ENCODE data around the gene COL13A1.

The COL13A1 gene

GRCh38 chr10:69893271-69893900, 91.7 kb downstream of the COL13A1 start:
- no peak for TF ChIP-seq POLR2A (IDR thresholded peaks at IDR 0.05; ENCODE audit: low read depth, low read length)
- no peak for FAIRE-seq
- no peak for DNase-seq (ENCODE audit: insufficient read length, low spot score)

- no peak for FAIRE-seq
- DNase-seq (ENCODE audit: insufficient read length, low spot score), result no peak
- TF ChIP-seq POLR2A (IDR thresholded peaks at IDR 0.05; ENCODE audit: low read depth, low read length), result no peak
Measured at GRCh38 chr10:69894156-69894555, 92.5 kb downstream of the COL13A1 start.

GRCh38 chr10:69895759-69896158, 94.1 kb downstream of the COL13A1 start:
- DNase-seq (ENCODE audit: insufficient read length, low spot score), result no peak
- no peak for FAIRE-seq
- no peak for TF ChIP-seq POLR2A (IDR thresholded peaks at IDR 0.05; ENCODE audit: low read depth, low read length)

DNA sequence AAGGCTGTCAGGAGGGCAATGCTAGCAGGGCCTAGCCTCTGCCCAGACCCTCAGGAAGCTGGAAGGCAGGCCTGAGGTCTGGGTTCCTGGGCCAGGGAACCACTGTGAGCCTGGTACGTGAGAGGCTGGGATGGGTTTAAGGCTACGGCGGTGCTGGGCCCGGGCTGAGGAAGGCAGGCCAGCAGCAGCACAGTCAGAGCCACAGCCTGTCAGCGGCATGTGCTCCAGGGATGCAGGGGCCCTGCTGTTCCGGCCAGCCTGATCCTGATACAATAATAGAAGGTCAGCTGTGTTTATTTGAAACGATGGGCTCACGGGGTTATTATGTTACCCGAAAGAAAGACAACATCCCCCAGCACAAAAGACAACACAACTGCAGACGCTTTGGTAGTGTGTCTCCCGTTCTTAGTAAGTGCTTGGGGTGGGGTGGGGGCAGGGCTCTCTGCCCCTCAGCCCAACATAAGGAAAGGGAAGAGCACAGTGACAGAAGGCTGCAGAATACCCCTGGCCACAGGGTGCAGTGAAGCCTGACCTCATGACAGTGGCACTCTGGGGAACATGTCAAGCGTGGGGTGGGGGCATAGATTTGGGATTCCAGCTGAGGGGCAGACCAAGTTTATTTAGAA, 95.0 kb downstream of the COL13A1 start:
- no peak for DNase-seq (ENCODE audit: insufficient read length, low spot score)
- FAIRE-seq, result no peak
- no peak for TF ChIP-seq POLR2A (IDR thresholded peaks at IDR 0.05; ENCODE audit: low read depth, low read length)

- no peak for DNase-seq (ENCODE audit: insufficient read length, low spot score)
- TF ChIP-seq POLR2A (IDR thresholded peaks at IDR 0.05; ENCODE audit: low read depth, low read length), result no peak
- no peak for FAIRE-seq
Measured at GRCh38 chr10:69897432-69897831, 95.7 kb downstream of the COL13A1 start.

- no peak for TF ChIP-seq POLR2A (IDR thresholded peaks at IDR 0.05; ENCODE audit: low read depth, low read length)
- no peak for FAIRE-seq
- DNase-seq (ENCODE audit: insufficient read length, low spot score), result no peak
Measured at GRCh38 chr10:69897999-69898398, 96.3 kb downstream of the COL13A1 start.

- no peak for TF ChIP-seq POLR2A (IDR thresholded peaks at IDR 0.05; ENCODE audit: low read depth, low read length)
- FAIRE-seq (no peak), DNase-seq (ENCODE audit: insufficient read length, low spot score) (no peak)
Measured at GRCh38 chr10:69898524-69898923, 96.8 kb downstream of the COL13A1 start.

- DNase-seq (ENCODE audit: insufficient read length, low spot score), result no peak
- TF ChIP-seq POLR2A (IDR thresholded peaks at IDR 0.05; ENCODE audit: low read depth, low read length), result no peak
Measured at GRCh38 chr10:69898941-69899340, 97.2 kb downstream of the COL13A1 start.

DNA sequence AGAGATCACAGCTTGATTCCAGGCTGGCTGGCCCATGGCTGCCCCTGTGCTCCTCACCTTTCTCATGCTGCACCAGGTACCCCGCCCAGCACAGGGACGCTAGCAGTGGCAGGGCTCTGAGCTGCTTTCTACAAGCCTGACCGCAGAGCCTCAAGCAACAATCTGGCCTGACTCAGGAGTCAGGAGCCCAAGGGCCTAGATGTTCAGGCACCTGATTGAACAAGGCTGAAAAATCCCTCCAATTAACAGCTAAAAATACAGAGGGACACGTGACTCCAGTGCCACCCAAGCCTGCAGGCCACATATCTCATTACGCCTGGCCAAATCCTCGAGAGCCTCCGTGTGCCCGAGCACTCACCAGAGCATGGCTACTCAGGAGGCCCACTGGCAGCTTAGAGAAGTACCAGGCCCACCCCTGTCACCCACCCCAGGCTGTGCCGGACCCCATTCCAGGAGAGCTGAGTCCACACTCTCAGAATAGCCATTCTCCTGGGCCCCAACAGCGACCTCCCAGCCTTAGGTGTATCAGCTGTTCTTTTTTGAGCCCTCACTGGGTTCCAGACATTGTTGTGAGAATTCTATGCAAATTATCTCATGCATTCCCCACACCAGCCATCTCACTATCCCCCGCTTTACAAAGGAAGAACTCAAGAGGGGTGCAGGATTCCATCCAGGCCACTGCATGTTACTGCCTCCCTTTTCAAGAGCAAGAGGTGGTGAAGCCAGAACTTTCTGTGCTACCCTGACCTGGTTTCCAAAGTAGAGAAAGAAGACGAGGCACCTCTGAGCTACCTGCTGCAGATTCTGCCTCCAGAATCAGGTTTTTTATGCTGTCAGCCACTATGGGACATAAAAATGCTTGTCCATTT, 98.3 kb downstream of the COL13A1 start:
- FAIRE-seq (no peak), DNase-seq (ENCODE audit: insufficient read length, low spot score) (no peak)
- no peak for TF ChIP-seq POLR2A (IDR thresholded peaks at IDR 0.05; ENCODE audit: low read depth, low read length)

More at GRCh38 chr10:69898941-69899340, 97.2 kb downstream of the COL13A1 start:
- FAIRE-seq, result no peak

- TF ChIP-seq POLR2A (IDR thresholded peaks at IDR 0.05; ENCODE audit: low read depth, low read length), result no peak
- DNase-seq (ENCODE audit: insufficient read length, low spot score) (no peak), FAIRE-seq (no peak)
Measured at GRCh38 chr10:69901022-69901421, 99.3 kb downstream of the COL13A1 start.

GRCh38 chr10:69901628-69902505, 100.2 kb downstream of the COL13A1 start:
- no peak for TF ChIP-seq POLR2A (IDR thresholded peaks at IDR 0.05; ENCODE audit: low read depth, low read length)
- DNase-seq (ENCODE audit: insufficient read length, low spot score), result peak; percentile 93
- no peak for FAIRE-seq

DNA sequence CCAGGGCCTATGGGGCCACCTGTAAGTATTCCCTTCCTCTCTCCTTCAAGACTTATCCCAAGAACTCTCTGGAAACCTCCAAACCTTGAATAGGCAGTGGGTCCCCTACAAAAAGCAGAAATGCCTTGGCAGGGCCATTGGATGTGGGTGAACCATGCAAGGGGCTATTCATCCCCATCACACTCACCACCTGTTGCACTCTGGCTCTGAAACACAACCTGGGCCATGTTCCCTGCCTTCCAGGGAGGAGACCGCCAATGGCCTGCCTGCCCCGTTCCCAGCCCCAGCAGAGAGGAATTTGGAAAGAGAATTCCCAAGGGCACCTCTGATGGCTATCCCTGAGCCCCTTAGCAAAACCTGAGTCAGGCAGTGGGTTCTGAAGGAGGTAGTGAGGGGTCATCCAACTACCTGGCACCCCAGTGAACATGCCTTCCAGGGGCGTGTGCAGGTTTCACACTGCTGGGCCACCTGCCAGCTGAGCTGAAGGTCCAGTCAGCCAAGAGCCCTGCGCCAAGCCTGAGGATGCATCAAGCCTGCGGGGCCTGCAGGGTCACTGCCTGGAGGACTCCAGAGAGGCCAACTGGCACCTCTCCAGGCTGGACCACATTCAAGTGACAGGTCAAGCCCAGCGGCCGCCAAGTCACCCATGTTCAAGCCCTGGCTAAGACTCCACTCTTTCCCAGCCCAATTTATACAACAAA, 101.3 kb downstream of the COL13A1 start:
- no peak for FAIRE-seq
- no peak for TF ChIP-seq POLR2A (IDR thresholded peaks at IDR 0.05; ENCODE audit: low read depth, low read length)
- no peak for DNase-seq (ENCODE audit: insufficient read length, low spot score)

DNA sequence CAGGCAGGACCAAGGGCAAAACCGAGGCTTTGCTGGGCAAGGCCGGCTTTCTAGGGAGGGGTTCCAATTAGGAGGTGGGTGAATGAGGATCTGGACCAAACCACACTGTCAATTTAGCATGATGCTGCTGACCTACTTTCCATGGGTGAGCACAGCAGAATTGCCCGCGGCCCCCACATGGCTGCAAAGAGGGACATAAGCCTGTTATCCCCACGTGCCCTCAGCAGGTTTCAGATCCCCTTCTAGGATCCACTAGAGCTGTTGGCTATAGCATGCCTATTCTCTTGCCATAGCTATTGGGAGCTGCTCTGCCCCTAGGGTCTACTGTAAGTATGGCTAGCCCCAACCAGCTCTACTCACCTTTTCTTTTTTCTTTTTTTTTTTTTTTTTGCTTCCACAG, 102.8 kb downstream of the COL13A1 start:
- no peak for TF ChIP-seq POLR2A (IDR thresholded peaks at IDR 0.05; ENCODE audit: low read depth, low read length)
- DNase-seq (ENCODE audit: insufficient read length, low spot score), result no peak
- no peak for FAIRE-seq

Measured in H54 (cell line).